ENCODE results near the gene ZNF592. TPM values are rescaled to one million over a fixed set of nuclear protein-coding genes. Genes with fewer than 3 reads are reported as not detected.
"Not testable (repeated sequence)": the region's sequence is repeated elsewhere in the genome, so short reads cannot be mapped to it uniquely, and the experiment has no call there.

ZNF592 gene, protein sequence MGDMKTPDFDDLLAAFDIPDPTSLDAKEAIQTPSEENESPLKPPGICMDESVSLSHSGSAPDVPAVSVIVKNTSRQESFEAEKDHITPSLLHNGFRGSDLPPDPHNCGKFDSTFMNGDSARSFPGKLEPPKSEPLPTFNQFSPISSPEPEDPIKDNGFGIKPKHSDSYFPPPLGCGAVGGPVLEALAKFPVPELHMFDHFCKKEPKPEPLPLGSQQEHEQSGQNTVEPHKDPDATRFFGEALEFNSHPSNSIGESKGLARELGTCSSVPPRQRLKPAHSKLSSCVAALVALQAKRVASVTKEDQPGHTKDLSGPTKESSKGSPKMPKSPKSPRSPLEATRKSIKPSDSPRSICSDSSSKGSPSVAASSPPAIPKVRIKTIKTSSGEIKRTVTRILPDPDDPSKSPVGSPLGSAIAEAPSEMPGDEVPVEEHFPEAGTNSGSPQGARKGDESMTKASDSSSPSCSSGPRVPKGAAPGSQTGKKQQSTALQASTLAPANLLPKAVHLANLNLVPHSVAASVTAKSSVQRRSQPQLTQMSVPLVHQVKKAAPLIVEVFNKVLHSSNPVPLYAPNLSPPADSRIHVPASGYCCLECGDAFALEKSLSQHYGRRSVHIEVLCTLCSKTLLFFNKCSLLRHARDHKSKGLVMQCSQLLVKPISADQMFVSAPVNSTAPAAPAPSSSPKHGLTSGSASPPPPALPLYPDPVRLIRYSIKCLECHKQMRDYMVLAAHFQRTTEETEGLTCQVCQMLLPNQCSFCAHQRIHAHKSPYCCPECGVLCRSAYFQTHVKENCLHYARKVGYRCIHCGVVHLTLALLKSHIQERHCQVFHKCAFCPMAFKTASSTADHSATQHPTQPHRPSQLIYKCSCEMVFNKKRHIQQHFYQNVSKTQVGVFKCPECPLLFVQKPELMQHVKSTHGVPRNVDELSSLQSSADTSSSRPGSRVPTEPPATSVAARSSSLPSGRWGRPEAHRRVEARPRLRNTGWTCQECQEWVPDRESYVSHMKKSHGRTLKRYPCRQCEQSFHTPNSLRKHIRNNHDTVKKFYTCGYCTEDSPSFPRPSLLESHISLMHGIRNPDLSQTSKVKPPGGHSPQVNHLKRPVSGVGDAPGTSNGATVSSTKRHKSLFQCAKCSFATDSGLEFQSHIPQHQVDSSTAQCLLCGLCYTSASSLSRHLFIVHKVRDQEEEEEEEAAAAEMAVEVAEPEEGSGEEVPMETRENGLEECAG (N-terminal part only)
- total RNA-seq (2014; rRNA removed; shearing (Covaris generic)), result 3.3 and 6.6 TPM in 2 replicates

DNA sequence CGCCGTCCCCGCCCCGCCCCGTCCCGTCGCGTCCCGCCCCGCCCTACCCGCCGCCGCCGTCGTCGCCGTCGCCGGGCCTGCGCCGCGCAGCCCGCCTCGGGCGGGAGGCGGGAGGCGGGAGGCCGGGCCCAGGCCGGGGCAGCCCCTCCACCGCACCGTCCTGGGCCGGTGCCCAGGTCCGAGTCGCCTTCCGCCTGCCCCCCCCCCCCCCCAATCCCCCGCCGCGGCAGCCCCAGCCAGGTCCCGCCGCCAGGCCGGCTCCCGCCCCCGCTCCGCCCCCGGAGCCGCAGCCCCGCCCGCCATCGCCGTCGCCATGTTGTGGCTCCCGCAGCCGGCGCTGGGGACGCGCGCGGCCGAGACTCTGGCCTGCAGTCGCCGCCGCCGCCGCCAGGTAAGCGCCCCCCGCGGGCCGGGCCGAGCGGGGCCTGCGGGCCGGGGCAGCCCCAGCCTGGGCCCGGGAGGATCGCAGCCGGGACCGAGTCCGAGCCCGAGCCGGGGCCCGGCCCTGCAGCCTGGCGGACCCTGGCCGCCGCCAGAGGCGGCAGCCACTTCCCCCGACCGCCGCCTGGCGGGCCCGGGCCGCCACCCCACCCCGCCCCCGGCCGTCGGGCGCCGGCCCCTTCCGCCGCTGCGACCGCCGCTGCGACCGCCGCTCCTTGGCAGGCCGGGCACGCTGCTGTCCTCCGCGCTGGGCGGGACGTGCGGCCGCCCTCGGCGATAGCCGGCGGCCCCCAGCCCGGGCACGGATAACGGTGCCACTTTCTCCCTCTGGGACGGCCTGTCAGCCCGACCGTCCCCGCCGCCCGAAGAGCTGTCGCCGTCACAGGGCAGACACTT, at the start of gene ZNF592:
Gene ZNF592, plus strand, starts transcription at position 319 of the 837 bp plus-strand sequence. CDS start 34,084 bp downstream, outside the sequence.
- in situ Hi-C loops (cut with HindIII; ENCODE audit: low sequenced_read_pairs), result no loop called here
- DNase-seq (ENCODE audit: low spot score), result peak; percentile 73

DNA sequence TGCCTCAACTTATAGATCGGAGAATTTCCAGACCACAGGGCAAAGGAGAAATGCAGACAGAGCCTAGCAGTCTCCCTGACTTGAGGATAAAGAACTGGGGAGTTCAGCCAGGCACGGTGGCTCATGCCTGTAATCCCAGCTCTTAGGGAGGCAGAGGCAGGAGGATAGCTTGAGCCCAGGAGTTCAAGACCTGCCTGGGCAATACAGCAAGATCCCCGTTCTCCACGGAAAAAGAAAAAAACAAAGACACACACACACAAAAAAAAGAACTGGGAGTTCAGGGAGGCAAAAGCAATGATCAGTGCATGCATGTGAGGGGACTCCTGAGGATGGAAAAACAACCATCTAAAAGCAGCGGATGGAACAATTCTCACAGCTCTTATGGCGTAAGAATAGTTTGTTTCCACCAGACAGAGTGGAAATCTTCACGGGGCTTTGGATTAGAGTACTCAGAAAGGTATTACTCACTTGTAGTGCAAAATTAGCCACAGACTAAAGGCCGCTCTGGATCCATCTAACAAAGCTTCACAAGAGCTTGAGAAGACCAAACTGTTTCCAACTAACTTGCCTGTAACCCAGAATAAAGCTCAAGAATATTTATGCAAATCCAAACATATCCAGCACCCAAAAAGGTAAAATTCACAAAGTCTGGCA, 48.7 kb upstream of the ZNF592 start:
- in situ Hi-C loops (cut with HindIII; ENCODE audit: low sequenced_read_pairs), result no loop called here
- no peak for DNase-seq (ENCODE audit: low spot score)

DNA sequence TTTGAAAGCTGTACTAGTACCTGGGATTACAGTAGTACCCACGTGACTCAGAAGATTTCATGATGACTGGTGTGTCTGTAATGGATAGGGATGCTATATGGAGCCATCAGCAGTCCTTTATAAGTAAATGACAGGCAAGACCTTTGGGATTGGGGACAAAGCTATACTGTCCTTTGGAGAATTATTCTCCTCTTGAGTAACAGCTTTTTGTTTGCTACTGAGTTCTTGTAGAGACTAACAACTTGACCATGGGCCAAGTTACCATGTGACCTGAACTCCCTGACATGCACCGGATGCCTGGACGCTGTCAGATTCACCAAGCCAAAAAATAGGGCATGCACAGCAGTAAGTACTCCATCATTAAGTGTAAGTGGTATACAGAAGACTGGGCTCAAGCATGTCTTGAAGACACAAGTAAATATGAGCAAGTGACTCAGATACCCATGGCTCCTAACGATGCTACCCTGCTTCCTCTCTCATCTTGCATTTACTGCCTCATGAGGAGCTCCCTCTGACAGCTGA, 45.4 kb upstream of the ZNF592 start:
- in situ Hi-C loops (cut with HindIII; ENCODE audit: low sequenced_read_pairs), result no loop called here
- DNase-seq (ENCODE audit: low spot score), result peak; percentile 47

DNA sequence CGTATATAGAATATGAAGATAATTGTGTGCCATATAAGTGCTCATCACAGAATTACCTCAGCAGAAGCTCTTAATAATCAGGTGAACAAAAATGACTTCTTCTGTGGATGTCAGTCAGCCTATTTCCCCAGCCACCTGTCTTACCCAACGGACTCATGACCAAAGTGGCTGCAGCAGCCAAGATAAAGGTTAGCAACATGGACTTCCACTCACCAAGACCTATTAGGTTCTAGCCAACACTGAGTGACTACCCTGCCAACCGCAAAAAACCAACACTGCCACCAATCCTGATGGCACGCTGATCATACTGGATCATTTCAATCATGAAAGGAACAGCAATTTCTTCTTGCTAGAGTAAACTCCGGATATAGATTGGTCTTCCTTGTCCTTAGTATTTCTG, 44.6 kb upstream of the ZNF592 start:
- DNase-seq (ENCODE audit: low spot score), result no peak
- in situ Hi-C loops (cut with HindIII; ENCODE audit: low sequenced_read_pairs), result no loop called here

DNA sequence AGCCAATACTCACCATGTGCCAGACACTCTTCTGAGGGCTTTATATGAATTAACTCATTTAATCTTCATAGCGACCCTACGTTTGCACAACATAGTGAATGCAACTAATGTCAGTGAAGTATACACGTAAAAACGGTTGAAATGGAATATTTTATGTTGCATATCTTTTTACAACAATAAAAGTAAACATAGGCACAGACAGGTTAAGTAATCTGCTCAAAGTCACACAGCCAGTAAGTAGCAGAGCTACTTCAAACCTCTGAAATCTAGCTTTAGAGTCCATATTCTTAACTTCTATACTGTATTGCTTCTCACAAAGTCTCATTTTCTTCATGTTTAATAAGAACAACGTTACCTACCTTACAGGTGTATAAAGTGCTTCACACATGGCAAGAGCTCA, 34.0 kb upstream of the ZNF592 start:
- DNase-seq (ENCODE audit: low spot score), result no peak
- in situ Hi-C loops (cut with HindIII; ENCODE audit: low sequenced_read_pairs), result no loop called here

DNA sequence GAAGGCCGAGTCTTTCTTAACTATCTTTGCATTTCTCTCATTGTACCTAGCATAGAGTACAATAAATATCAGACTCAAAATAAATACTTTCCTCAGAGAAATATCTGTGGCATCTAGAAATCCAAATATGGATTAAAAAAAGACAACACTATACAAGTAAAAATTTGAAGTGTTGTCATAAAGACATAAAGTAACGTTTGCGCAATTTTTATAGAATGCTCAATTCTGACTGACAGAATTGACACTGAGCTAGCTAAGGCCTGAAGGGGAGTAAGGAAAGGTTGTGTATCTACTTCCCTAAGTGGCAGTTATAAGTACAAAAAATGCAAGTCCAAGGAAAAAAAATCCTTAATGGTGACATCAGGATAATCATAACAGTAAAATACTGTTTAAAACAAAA, 33.6 kb upstream of the ZNF592 start:
- in situ Hi-C loops (cut with HindIII; ENCODE audit: low sequenced_read_pairs), result no loop called here
- no peak for DNase-seq (ENCODE audit: low spot score)

DNA sequence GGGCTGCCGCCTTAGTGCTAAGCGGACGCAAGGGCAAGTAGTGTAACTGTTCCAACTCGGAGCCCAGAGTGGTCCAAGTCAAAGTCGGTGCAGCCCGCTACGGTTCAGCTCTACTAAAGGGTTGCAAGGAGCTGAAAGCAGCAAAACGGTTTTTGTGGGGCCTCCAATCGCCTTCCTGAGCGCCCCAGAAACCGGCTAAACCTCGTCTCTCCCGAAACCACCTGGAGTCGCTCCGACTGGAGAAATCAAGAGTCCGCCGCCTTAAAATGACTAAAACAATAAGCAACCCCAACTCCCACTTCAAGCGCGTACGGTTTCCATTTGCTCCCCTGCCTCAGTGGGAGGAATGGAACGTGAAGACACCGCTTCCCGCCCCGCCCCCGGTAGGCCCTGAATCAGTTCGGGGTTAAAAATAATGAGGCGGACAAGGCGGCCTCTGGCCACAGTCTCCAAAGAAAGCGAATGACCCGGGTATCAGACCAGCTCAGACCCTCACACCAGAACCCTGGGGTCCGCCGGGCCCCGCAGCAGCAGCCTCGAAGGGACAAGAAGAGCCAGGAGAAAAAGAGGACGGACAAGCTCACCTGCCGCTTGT, 32.9 kb upstream of the ZNF592 start:
- in situ Hi-C loops (cut with HindIII; ENCODE audit: low sequenced_read_pairs), result no loop called here
- no peak for DNase-seq (ENCODE audit: low spot score)

DNA sequence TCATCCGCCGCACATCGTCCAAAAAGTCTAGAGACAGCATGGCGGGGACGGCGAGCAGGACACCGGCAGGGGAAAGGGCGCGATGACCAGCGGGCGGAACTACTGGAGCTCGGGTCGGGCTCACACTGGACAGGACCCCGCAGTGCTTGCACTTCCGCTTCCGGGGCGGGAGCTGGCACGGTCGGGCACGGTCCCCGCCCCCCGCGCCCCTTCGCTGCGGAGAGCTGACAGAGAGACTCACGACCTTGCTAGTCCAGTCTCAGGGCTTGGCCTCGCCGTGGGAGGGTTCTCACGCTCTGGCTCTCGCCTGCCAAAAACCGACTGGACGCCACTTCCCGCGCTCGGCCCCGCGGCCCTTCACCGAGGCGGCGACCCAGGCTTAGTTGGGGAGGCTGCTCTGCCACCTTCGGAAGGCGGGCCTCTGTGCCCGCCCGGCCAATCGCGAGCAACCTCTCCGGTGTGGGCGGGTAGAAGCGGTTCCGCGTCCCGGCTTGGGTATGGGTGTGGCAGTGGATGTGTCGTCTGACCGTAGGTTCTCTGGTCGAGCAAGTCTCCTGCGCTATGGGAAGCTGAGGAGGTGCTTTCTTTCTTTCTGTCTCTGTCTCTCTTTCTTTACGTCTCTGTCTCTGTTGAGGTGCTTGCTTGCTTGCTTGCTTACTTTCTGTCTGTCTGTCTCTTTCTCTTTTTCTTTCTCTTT, 32.2 kb upstream of the ZNF592 start, which contains the start of gene SEC11A:
Gene SEC11A, minus strand, starts transcription at position 104 of the 697 bp plus-strand sequence. Its CDS starts 64 bp downstream, at position 40.
- DNase-seq (ENCODE audit: low spot score), result peak; percentile 96
- in situ Hi-C loops (cut with HindIII; ENCODE audit: low sequenced_read_pairs), result no loop called here

DNA sequence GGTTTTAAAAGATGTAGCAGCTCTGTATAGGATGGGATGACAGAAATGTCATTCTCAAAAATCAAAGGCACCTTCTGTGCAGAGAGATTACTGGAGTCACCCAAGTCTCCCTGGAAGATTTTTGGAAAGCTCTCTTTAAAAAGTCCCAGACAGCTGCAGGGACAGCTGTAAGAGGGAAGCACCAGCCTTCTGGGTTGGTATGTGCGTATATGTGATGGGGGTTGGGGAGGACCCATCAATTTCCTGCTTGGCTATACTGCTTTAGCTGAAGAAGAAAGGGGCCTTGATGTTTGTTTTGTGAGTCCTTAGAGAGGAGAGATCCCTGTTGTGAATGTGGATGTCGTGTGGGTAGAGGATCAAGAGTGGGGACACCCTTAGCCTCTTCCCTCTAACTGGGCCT, 27.0 kb upstream of the ZNF592 start:
- DNase-seq (ENCODE audit: low spot score), result no peak
- in situ Hi-C loops (cut with HindIII; ENCODE audit: low sequenced_read_pairs), result no loop called here

DNA sequence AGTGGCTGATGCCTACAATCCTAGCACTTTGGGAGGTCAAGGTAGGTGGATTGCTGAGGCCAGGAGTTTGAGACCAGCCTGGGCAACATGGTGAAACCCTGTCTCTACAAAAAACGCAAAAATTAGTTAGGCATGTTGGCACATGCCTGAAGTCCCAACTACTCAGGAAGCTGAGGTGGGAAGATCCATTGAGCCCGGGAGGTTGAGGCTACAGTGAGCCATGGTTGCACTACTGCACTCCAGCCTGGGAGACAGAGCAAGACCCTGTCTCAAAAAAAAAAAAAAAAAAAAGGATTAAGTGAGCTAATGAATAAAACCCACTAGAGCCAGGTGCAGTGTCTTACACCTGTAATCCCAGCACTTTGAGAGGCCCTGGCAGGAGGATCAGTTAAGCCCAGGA, 25.8 kb upstream of the ZNF592 start:
- in situ Hi-C loops (cut with HindIII; ENCODE audit: low sequenced_read_pairs), result no loop called here
- no peak for DNase-seq (ENCODE audit: low spot score)

DNA sequence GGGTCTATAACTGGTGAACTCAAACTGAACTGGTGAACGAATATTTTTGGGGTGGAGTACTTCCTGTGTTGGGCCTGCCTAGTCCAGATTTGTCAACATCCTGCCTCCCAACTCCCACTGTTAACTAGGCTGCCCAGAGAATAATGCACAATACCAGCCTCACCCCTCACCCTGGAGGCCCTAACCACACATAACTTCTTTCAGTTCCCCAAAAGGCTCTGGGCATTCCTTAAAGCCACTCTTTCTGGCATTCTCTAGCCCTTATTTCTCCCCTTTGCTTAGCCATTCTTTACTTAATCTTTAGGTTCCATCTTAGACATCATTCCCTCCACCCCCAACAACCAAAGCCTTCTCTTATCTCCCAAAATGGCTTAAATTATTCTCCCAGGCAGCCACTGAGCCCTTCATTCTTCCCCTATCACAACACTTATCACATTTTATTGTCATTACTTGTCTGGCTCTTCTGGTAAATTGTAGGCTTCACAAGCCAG, 23.3 kb upstream of the ZNF592 start:
- in situ Hi-C loops (cut with HindIII; ENCODE audit: low sequenced_read_pairs), result no loop called here
- DNase-seq (ENCODE audit: low spot score), result no peak

DNA sequence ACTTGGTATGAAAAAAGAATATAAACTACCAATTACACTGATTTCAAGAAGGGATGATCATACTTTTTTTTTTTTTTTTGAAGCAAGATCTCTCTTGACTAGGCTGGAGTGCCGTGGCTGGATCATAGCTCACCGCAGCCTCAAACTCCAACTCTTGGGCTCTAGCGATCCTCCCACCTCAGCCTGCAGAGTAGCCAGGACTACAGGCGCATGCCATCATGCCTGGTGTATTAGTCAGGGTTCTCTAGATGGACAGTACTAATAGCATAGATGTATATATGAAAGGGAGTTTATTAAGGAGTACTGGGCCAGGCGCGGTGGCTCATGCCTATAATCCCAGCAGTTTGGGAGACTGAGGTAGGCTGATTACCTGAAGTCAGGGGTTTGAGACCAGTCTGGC, 21.0 kb upstream of the ZNF592 start:
- in situ Hi-C loops (cut with HindIII; ENCODE audit: low sequenced_read_pairs), result no loop called here
- DNase-seq (ENCODE audit: low spot score), result no peak

DNA sequence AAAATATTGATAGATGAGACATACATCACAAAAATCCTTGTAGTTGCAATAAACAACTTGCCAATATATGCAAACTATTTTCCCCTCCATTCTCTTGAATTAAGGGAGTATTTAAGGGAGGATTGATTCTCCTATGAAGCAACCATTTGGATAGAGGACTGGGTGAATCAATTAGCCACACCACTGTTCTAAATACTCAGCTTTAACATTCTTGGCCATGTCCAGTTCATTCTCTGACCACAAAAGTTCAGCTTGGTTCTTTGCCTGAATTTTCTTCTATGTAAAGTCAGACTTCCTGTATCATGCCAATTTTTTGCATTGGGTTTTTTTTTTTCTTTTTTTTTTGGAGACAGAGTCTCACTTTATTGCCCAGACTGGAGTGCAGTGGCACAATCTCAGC, 16.6 kb upstream of the ZNF592 start:
- in situ Hi-C loops (cut with HindIII; ENCODE audit: low sequenced_read_pairs), result no loop called here

DNA sequence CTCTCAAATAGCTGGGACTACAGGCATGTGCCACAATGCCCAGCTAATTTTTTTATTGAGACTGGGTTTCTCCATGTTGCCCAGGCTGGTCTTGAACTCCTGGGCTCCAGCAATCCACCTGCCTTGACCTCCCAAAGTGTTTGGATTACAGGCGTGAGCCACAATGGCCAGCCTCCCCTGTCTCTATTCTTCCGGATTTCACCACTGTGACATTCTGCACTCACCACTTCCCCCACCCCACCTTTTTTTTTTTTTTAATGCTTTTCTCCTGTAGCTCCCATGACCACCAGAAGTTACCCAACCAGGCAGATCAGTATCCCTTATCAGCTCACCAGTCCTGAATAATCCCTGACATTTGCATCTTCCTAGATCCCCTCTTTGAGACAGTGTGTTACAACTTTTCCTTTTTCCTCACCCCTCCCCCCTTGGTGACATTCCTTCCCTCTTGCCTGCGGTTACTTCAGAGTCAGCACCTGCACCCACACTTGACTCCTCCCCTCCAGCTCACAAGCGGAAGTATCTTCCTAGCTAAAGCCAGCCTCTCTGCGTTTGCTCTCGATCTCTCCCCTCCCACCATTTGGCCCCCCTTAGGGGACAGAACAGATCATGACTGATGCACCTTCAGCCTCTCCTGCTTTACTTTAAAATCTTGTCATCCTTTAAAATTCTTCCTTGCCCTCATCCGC, 13.5 kb upstream of the ZNF592 start:
- in situ Hi-C loops (cut with HindIII; ENCODE audit: low sequenced_read_pairs), result no loop called here
- DNase-seq (ENCODE audit: low spot score), result no peak

More for the DNA sequence above, 16.6 kb upstream of the ZNF592 start:
- no peak for DNase-seq (ENCODE audit: low spot score)

DNA sequence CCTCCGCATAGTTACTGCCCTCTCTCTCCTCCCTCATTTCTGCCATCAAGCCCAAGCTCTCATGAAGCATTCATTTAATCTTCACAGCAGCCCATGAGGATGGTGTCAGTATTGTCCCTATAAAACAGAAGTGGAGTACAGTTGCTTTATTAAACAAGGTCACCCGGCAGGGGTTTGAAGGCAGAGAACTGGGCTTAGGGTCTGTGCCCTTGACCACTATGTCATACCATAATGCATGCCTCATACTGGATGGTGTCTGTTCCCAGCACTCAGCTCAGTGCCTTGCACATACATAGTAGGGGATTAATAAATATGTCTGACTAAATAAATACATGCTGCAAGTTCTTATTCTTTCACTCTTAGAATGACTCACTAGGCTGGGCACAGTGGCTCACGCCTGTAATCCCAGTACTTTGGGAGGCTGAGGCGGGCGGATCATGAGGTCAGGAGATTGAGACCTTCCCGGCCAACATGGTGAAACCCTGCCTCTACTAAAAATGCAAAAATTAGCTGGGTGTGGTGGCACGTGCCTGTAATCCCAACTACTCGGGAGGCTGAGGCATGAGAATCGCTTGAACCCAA, 12.8 kb upstream of the ZNF592 start:
- in situ Hi-C loops (cut with HindIII; ENCODE audit: low sequenced_read_pairs); DNase-seq (ENCODE audit: low spot score): not testable (repeated sequence)

DNA sequence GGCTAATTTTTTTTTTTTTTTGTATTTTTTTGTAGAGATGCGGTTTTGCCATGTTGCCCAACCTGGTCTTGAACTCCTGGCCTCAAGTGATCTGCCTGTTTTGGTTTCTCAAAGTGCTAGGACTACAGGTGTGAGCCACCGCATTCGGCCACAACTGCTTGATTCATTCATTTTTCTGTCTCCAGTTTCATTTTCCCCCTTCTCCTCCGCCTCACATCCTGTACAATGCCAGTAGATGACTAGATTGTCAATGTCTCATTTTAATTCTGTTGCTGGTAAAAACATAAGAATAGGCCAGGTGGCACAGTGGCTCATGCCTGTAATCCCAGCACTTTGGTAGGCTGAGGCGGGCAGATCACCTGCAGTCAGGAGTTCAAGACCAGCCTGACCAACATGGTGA, 12.0 kb upstream of the ZNF592 start:
- in situ Hi-C loops (cut with HindIII; ENCODE audit: low sequenced_read_pairs), result no loop called here
- no peak for DNase-seq (ENCODE audit: low spot score)
